ENCODE data around the gene PACRG.
A peak's percentile ranks its signal among the peaks of the same experiment; 100 is the strongest.

PACRG gene

GRCh38 chr6:162873537-162873936, 145.8 kb downstream of the PACRG start:
- DNase-seq = no peak

- DNase-seq = no peak
Observed at GRCh38 chr6:162875070-162875469, 147.3 kb downstream of the PACRG start.

GRCh38 chr6:162882801-162883481, 155.2 kb downstream of the PACRG start:
- DNase-seq = no peak

GRCh38 chr6:162887981-162888689, 160.4 kb downstream of the PACRG start:
- no peak for DNase-seq

GRCh38 chr6:162889303-162889702, 161.5 kb downstream of the PACRG start:
- no peak for DNase-seq

- no peak for DNase-seq
Observed at GRCh38 chr6:162898011-162898410, 170.2 kb downstream of the PACRG start.

- no peak for DNase-seq
Observed at GRCh38 chr6:162899148-162899547, 171.4 kb downstream of the PACRG start.

- no peak for DNase-seq
Observed at GRCh38 chr6:162900503-162900902, 172.7 kb downstream of the PACRG start.

- DNase-seq = no peak
Observed at GRCh38 chr6:162904069-162904663, 176.4 kb downstream of the PACRG start.

- no peak for DNase-seq
Observed at GRCh38 chr6:162906479-162906878, 178.7 kb downstream of the PACRG start.

- DNase-seq = peak; percentile 7
Observed at GRCh38 chr6:162907876-162908481, 180.2 kb downstream of the PACRG start.

GRCh38 chr6:162913206-162913605, 185.4 kb downstream of the PACRG start:
- DNase-seq = no peak

GRCh38 chr6:162917506-162917905, 189.7 kb downstream of the PACRG start:
- DNase-seq = no peak

GRCh38 chr6:162921062-162921461, 193.3 kb downstream of the PACRG start:
- no peak for DNase-seq

- DNase-seq = no peak
Observed at GRCh38 chr6:162921510-162922040, 193.8 kb downstream of the PACRG start.

- DNase-seq = no peak
Observed at GRCh38 chr6:162922563-162923166, 194.9 kb downstream of the PACRG start.

GRCh38 chr6:162934844-162935243, 207.1 kb downstream of the PACRG start:
- no peak for DNase-seq

- no peak for DNase-seq
Observed at GRCh38 chr6:162940426-162940825, 212.7 kb downstream of the PACRG start.

- DNase-seq = no peak
Observed at GRCh38 chr6:162941128-162941527, 213.4 kb downstream of the PACRG start.

GRCh38 chr6:162942866-162943265, 215.1 kb downstream of the PACRG start:
- DNase-seq = no peak

GRCh38 chr6:162943369-162943768, 215.6 kb downstream of the PACRG start:
- DNase-seq = no peak

GRCh38 chr6:162951164-162951743, 223.5 kb downstream of the PACRG start:
- DNase-seq = no peak

- no peak for DNase-seq
Observed at GRCh38 chr6:162952423-162952822, 224.6 kb downstream of the PACRG start.

Measured in activated CD4-positive, alpha-beta T cell treated with anti-CD3 and anti-CD28 coated beads, Interleukin-2, amount 50 U/mL, for 16 hours (primary cell).